ENCODE data around the gene SLC35F6.

DNA sequence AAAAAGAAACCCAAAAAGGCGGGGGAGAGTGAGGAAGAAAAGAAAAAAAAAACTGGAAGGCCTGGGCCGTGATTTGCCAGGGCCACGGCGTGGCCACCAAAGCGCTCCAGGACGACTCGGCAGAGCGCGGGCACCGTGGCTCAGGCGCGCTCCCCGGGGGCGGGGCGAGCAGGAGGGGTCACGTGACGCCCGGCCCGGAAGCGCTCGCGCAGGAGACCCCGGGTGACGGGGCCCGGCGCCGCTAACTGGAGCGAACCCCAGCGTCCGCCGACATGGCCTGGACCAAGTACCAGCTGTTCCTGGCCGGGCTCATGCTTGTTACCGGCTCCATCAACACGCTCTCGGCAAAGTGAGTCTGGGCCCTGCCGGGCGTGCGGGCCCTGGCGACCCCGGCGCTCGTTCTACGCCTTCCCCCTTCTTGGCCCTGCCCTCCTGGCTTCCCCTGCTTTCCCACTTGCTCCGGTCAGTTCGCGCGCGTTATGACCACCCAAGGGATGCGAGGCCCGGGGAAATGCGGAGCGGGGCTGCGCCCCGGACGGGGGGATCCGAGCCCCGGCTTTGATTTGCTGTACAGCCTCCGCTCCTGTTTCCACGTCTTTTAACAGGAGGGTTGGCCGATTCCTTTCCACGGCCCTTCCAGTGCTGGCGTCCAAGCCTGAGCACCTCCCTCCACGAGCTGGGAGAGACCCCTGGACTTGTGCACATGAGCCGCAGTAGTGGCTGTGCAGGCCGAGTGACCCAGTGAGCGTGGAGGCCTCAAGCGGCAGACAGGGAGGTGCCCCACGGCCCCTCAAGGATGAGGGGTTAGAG is at the start of gene SLC35F6:
- TF ChIP-seq, protein P1, sequence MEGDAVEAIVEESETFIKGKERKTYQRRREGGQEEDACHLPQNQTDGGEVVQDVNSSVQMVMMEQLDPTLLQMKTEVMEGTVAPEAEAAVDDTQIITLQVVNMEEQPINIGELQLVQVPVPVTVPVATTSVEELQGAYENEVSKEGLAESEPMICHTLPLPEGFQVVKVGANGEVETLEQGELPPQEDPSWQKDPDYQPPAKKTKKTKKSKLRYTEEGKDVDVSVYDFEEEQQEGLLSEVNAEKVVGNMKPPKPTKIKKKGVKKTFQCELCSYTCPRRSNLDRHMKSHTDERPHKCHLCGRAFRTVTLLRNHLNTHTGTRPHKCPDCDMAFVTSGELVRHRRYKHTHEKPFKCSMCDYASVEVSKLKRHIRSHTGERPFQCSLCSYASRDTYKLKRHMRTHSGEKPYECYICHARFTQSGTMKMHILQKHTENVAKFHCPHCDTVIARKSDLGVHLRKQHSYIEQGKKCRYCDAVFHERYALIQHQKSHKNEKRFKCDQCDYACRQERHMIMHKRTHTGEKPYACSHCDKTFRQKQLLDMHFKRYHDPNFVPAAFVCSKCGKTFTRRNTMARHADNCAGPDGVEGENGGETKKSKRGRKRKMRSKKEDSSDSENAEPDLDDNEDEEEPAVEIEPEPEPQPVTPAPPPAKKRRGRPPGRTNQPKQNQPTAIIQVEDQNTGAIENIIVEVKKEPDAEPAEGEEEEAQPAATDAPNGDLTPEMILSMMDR (IDR thresholded peaks at IDR 0.05) = no peak
- TF ChIP-seq POLR2AphosphoS5 (IDR thresholded peaks at IDR 0.05; ENCODE audit: low read depth, low read length) = peak; percentile 60; the same call in 1 of the 2 replicates
- TF ChIP-seq, protein P2, sequence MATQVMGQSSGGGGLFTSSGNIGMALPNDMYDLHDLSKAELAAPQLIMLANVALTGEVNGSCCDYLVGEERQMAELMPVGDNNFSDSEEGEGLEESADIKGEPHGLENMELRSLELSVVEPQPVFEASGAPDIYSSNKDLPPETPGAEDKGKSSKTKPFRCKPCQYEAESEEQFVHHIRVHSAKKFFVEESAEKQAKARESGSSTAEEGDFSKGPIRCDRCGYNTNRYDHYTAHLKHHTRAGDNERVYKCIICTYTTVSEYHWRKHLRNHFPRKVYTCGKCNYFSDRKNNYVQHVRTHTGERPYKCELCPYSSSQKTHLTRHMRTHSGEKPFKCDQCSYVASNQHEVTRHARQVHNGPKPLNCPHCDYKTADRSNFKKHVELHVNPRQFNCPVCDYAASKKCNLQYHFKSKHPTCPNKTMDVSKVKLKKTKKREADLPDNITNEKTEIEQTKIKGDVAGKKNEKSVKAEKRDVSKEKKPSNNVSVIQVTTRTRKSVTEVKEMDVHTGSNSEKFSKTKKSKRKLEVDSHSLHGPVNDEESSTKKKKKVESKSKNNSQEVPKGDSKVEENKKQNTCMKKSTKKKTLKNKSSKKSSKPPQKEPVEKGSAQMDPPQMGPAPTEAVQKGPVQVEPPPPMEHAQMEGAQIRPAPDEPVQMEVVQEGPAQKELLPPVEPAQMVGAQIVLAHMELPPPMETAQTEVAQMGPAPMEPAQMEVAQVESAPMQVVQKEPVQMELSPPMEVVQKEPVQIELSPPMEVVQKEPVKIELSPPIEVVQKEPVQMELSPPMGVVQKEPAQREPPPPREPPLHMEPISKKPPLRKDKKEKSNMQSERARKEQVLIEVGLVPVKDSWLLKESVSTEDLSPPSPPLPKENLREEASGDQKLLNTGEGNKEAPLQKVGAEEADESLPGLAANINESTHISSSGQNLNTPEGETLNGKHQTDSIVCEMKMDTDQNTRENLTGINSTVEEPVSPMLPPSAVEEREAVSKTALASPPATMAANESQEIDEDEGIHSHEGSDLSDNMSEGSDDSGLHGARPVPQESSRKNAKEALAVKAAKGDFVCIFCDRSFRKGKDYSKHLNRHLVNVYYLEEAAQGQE (IDR thresholded peaks at IDR 0.05; ENCODE audit: insufficient read depth in 1 of 2, low read depth in 2 of 2, low read length in 1 of 2) = no peak
